GM12878 (cell line): ENCODE results near the gene PDRG1. TPM values are rescaled to one million over a fixed set of nuclear protein-coding genes. Genes with fewer than 3 reads are reported as not detected.
A peak's percentile ranks its signal among the peaks of the same experiment; 100 is the strongest.

ENCODE experiments used
- ATAC-seq: fragments of 200-7000 bp; cut with Tn5 transposase; 3 replicates; pipeline ENCODE4 v1.9.1; 2020; ENCODE audit warnings: mild to moderate bottlenecking, moderate library complexity
- BruUV-seq: library from RNA; stranded (reverse); fragments of 400-500 nt; replicated peaks from 2 replicates; lab custom pipeline; 2021; lab: Mats Ljungman, UMichigan
- CTCF ChIA-PET: fragments of 300-600 bp; sonication (Branson Sonifier 250); formaldehyde crosslinking; extraction: SDS; loops from one replicate; lab custom pipeline; 2021; ENCODE audit warnings: inconsistent platforms; lab: Yijun Ruan, JAX
- POLR2A ChIA-PET: fragments of 350-600 bp; formaldehyde crosslinking; extraction: SDS; loops from one replicate; lab custom pipeline; 2021; ENCODE audit warnings: inconsistent platforms; lab: Charles Lee
- RAD21 ChIA-PET: fragments of 300-600 bp; sonication (Branson Sonifier 250); formaldehyde crosslinking; loops from one replicate; lab custom pipeline; 2023; ENCODE audit warnings: antibody characterized with exemption; ENCODE audit not compliant: unreplicated experiment; lab: Charles Lee
- SMC1A ChIA-PET: fragments of 300-600 bp; sonication (Branson Sonifier 250); formaldehyde crosslinking; loops from one replicate; lab custom pipeline; 2023; ENCODE audit not compliant: unreplicated experiment, uncharacterized antibody; lab: Charles Lee
- DNase-seq: peaks from one replicate; pipeline ENCODE4 v3.0.0-alpha.2; 2011; ENCODE audit warnings: low read depth, low spot score
- FAIRE-seq: peaks from 3 replicates; lab custom pipeline; 2011; peaks lifted over from hg19 to GRCh38; lab: Jason Lieb, UNC
- H2AFZ ChIP-seq: 2 replicates; pipeline ENCODE4 v1.6.0; 2011; ENCODE audit warnings: low read depth, low read length, control low read depth; ENCODE audit not compliant: control insufficient read depth
- H3K27ac ChIP-seq: 2 replicates; pipeline ENCODE4 v1.5.1; 2011; ENCODE audit warnings: control low read depth; ENCODE audit not compliant: control insufficient read depth, insufficient read depth
- H3K27me3 ChIP-seq, 2 experiments: replicated peaks in 1 of 2; 2 replicates each; pipeline versions ENCODE4 v1.6.0 to v1.6.1; 2011; ENCODE audit warnings: low read length in 1 of 2; ENCODE audit not compliant: control insufficient read depth in 2 of 2, insufficient read depth in 2 of 2
- H3K36me3 ChIP-seq, 2 experiments: 2 replicates each; pipeline ENCODE4 v1.5.1; 2011; ENCODE audit warnings: low read length in 1 of 2; ENCODE audit not compliant: control insufficient read depth in 2 of 2, insufficient read depth in 2 of 2
- H3K4me1 ChIP-seq: 2 replicates; pipeline ENCODE4 v1.6.1; 2011; ENCODE audit warnings: mild to moderate bottlenecking, low read length, moderate library complexity, mixed read lengths; ENCODE audit not compliant: control insufficient read depth, insufficient read depth
- H3K4me2 ChIP-seq: 2 replicates; pipeline ENCODE4 v1.6.0; 2011; ENCODE audit warnings: control low read depth; ENCODE audit not compliant: control insufficient read depth, insufficient read depth
- H3K4me3 ChIP-seq: fragments of 200-600 bp; sonication (generic); 2 replicates; pipeline ENCODE4 v1.5.1; 2016
- H3K79me2 ChIP-seq: 2 replicates; pipeline ENCODE4 v1.6.0; 2011; ENCODE audit warnings: low read length; ENCODE audit not compliant: control insufficient read depth, insufficient read depth
- H3K9ac ChIP-seq: 2 replicates; pipeline ENCODE4 v1.8.0; 2011; ENCODE audit warnings: low read length, control low read depth, mixed read lengths; ENCODE audit not compliant: control insufficient read depth, insufficient read depth
- H3K9me3 ChIP-seq: replicated peaks from 3 replicates; pipeline ENCODE4 v1.5.1; 2011; ENCODE audit warnings: mild to moderate bottlenecking, low read length; ENCODE audit not compliant: control insufficient read depth, insufficient read depth
- H4K20me1 ChIP-seq: 2 replicates; pipeline ENCODE4 v1.6.0; 2011; ENCODE audit not compliant: control insufficient read depth, insufficient read depth
- KAT2A ChIP-seq: conservative IDR thresholded peaks from 2 replicates; pipeline ENCODE4 v1.6.1; 2011; ENCODE audit warnings: low read depth, low read length; ENCODE audit not compliant: control insufficient read depth
- MYB ChIP-seq: fragments of 150-350 bp; IDR thresholded peaks from 2 replicates; pipeline ENCODE4 v1.6.1; 2014; ENCODE audit warnings: mild to moderate bottlenecking, low read depth, low read length, borderline replicate concordance
- PAX5 ChIP-seq: IDR thresholded peaks from 2 replicates; pipeline ENCODE4 v1.6.1; 2011; ENCODE audit warnings: low read depth, low read length, borderline replicate concordance
- WGBS: methylation state at CpG from one replicate; pipeline ENCODE4 v1.1.6; 2016; ENCODE audit warnings: low lambda C conversion rate; ENCODE audit not compliant: insufficient replicate concordance, insufficient coverage; ENCODE audit errors: missing lambda C conversion rate; 5-methylcytosine and 5-hydroxymethylcytosine counted together
- in situ Hi-C: fragments of 300-500 bp; cut with MboI; formaldehyde crosslinking; loops from 9 replicates; pipeline ENCODE4 v1.14.3; 2018; ENCODE audit warnings: mixed read lengths
- intact Hi-C: fragments of 100-400 bp; cut with micrococcal nuclease; formaldehyde crosslinking; loops from one replicate; pipeline ENCODE4 v1.14.2; 2022; ENCODE audit not compliant: unreplicated experiment
- polyA plus RNA-seq, 11 experiments: library from polyadenylated mRNA; depleted of rRNA in 4 of 11; unstranded in 6 of 11; stranded (reverse) in 5 of 11; fragments of >200 nt; fragmentation: Nextera tagmentation in 4 of 11; fragmentation: Illumina TruSeq in 1 of 11; extraction: Ambion mirVana in 4 of 11; extraction: Trizol in 1 of 11; gene quantifications; 1 replicate in 1 of 11; 2 replicates in 10 of 11; pipeline versions ENCODE4 v1.2.1 to v1.2.3, GENCODE V29; 2011 to 2016; ENCODE audit warnings: inconsistent platforms in 2 of 11, missing spikeins in 2 of 11, low read depth in 1 of 11
- total RNA-seq, 4 experiments: library from RNA; depleted of rRNA in 3 of 4; stranded (reverse); fragments of >200 nt in 3 of 4; fragmentation: Illumina TruSeq in 1 of 4; extraction: Trizol in 1 of 4; gene quantifications; 2 replicates each; pipeline versions ENCODE4 v1.2.1 to v1.2.3, GENCODE V29; 2013 to 2021

Gene PDRG1
- total and polyA plus RNA-seq, 10 of the 15 experiments (the other 5 are each of a cell fraction or from before 2014, with no cell fraction given) = 11.1 to 55.8 (median 23.3) TPM

DNA sequence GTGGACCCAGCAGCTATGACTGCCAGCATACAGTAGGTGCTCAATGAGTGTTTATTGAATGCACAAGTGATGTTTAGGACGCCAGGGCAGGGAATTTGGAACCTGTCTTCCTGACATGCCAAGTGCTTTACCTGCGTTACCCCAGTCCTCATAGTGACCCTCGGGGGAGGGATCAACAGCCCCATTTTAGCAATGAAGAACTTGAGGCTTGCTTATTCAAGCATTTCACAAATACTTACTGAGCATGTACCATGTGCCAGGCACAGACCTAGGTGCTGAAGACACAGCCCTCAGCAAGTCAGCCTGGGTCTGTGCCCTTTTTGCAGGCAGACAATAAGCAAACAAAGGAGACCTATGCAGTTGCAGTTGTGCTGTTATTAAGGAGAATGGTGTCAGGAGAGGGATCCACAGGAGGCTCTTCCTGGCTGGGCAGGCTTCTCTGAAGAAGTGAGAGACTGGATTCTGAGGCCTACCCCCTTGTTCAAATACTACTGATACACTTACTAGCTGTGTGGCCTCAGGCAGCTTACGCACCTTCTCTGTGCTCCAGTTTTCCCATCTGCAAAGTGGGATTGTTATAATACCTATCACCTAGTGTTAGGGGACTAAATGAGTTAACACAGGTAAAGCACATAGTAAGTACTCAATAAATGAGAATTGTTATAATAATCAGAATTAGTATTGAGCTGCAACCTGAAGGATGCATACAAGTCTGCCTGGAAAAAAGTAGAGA, 41.6 kb downstream of the PDRG1 start:
- DNase-seq (no peak), FAIRE-seq (no peak), ATAC-seq (no peak)
- RAD21 ChIA-PET = no interaction called here
- no peaks in the 10 kb centered on the region for H3K27me3 ChIP-seq
- no peaks in the 10 kb centered on the region for H3K9me3 ChIP-seq
- no peak overlapping the region for H3K4me2 ChIP-seq
- no peaks in the 10 kb centered on the region for H3K79me2 ChIP-seq
- H3K4me3 ChIP-seq = no peak overlapping the region
- no peaks in the 10 kb centered on the region for H3K36me3 ChIP-seq
- CTCF ChIA-PET = interaction anchor here (0.6 kb wide), 1 partner anchor 127 kb away, joined by 3 read pairs; no protein-coding TSS in a partner anchor
- 31% methylated on average over 4 of the region's 4 CpGs for WGBS
- H2AFZ ChIP-seq = no peak overlapping the region
- H3K9ac ChIP-seq = no peak overlapping the region
- no peaks in the 10 kb centered on the region for H4K20me1 ChIP-seq
- no peak overlapping the region for H3K27ac ChIP-seq
- intact Hi-C loops = no loop called here
- no TSS peak for BruUV-seq
- H3K4me1 ChIP-seq = no peaks in the 10 kb centered on the region
- POLR2A ChIA-PET = interaction anchor here (0.8 to 1.2 kb wide), 2 partner anchors 10 to 124 kb away, joined by 3 read pairs; no protein-coding TSS in a partner anchor
- TF ChIP-seq MYB = no peak
- SMC1A ChIA-PET = interaction anchor here (1.2 kb wide), 1 partner anchor 15 kb away, joined by 3 read pairs; no protein-coding TSS in a partner anchor
- in situ Hi-C loops = no loop called here

DNA sequence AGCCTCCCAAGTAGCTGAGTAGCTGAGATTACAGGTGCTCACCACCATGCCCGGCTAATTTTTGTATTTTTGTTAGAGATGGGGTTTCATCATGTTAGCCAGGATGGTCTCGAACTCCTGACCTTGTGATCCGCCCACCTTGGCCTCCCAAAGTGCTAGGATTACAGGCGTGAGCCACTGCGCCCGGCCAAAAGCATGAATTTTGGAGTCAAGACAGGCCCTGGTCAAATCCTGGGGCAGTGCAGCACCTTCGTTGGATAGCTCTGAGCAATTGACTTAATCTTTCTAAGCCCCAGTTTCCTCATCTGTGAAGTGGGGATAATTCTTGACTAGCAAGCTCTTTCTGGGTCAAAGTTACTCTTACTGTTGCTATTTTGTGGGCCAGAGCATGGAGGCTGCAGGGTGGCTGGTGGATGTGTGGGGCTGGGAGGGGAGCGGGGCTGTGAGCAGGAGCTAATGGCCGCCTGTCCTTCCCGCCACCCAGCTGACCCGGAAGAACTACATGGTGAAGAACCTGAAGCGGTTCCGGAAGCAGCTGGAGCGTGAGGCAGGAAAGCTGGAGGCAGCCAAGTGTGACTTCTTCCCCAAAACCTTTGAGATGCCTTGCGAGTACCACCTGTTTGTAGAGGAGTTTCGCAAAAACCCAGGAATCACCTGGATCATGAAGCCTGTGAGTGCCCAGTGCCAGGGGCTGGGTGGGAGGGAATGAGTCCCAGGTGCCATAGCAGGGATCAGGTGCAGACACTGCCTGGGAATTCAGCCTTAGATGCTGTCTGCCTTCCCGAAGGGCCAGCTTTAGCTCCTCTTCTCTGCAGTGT, 42.4 kb downstream of the PDRG1 start:
- H3K27ac ChIP-seq = no peak overlapping the region
- intact Hi-C loops (no loop called here), in situ Hi-C loops (no loop called here)
- no peak for FAIRE-seq
- TF ChIP-seq PAX5 (0 out of 2 replicates have a peak, but pooled peaks have one; percentile 17), KAT2A (no peak)
- no peaks in the 10 kb centered on the region for H3K36me3 ChIP-seq
- no TSS peak for BruUV-seq
- no peaks in the 10 kb centered on the region for H3K79me2 ChIP-seq
- WGBS = 55% methylated on average over 17 of the region's 17 CpGs
- RAD21 ChIA-PET = interaction anchor here (1.0 kb wide), 1 partner anchor 9 kb away, joined by 4 read pairs; no protein-coding TSS in a partner anchor
- H3K9me3 ChIP-seq = no peaks in the 10 kb centered on the region
- H3K4me1 ChIP-seq = no peaks in the 10 kb centered on the region
- ATAC-seq = no peak
- DNase-seq = no peak
- CTCF ChIA-PET = interaction anchor here (1.6 kb wide), 1 partner anchor 10 kb away, joined by 4 read pairs; no protein-coding TSS in a partner anchor
- H3K9ac ChIP-seq = no peak overlapping the region
- POLR2A ChIA-PET = interaction anchor here (0.8 to 1.2 kb wide), 2 partner anchors 11 to 125 kb away, joined by 3 read pairs; no protein-coding TSS in a partner anchor
- H2AFZ ChIP-seq = no peak overlapping the region
- no peaks in the 10 kb centered on the region for H4K20me1 ChIP-seq
- SMC1A ChIA-PET = interaction anchor here (2.2 kb wide), 1 partner anchor 9 kb away, joined by 5 read pairs; no protein-coding TSS in a partner anchor
- H3K4me3 ChIP-seq = no peak overlapping the region
- no peaks in the 10 kb centered on the region for H3K27me3 ChIP-seq
- no peak overlapping the region for H3K4me2 ChIP-seq
